Keratinocyte (primary cell): ENCODE results near the gene TMEM52. TPM values are rescaled to one million over a fixed set of nuclear protein-coding genes. Genes with fewer than 3 reads are reported as not detected.

ENCODE experiments used
- DNase-seq: peaks from one replicate; pipeline ENCODE4 v3.0.0-alpha.2; 2011; ENCODE audit warnings: low read depth, missing footprints, low spot score
- FAIRE-seq: peaks from 2 replicates; lab custom pipeline; 2011; peaks lifted over from hg19 to GRCh38; lab: Jason Lieb, UNC
- H2AFZ ChIP-seq: 2 replicates; pipeline ENCODE4 v1.6.0; 2012; ENCODE audit warnings: low read length, control low read depth, inconsistent platforms; ENCODE audit not compliant: control insufficient read depth
- H3K27ac ChIP-seq: 2 replicates; pipeline ENCODE4 v1.5.1; 2011; ENCODE audit warnings: low read length; ENCODE audit not compliant: control insufficient read depth, insufficient read depth
- H3K27me3 ChIP-seq: 3 replicates; pipeline ENCODE4 v1.6.0; 2011; ENCODE audit warnings: low read length; ENCODE audit not compliant: control insufficient read depth, insufficient read depth; ENCODE audit errors: extremely low read depth
- H3K36me3 ChIP-seq, 2 experiments: 2 replicates in 1 of 2; 3 replicates in 1 of 2; pipeline ENCODE4 v1.5.1; 2011; ENCODE audit warnings: low read length in 2 of 2, mild to moderate bottlenecking in 1 of 2; ENCODE audit not compliant: control insufficient read depth in 2 of 2, insufficient read depth in 2 of 2; ENCODE audit errors: extremely low read depth in 1 of 2
- H3K4me1 ChIP-seq: 3 replicates; pipeline ENCODE4 v1.5.1; 2011; ENCODE audit warnings: low read length; ENCODE audit not compliant: control insufficient read depth, insufficient read depth; ENCODE audit errors: extremely low read depth
- H3K4me2 ChIP-seq: 3 replicates; pipeline ENCODE4 v1.6.0; 2011; ENCODE audit warnings: low read depth, low read length; ENCODE audit not compliant: control insufficient read depth, insufficient read depth; ENCODE audit errors: extremely low read depth
- H3K4me3 ChIP-seq, 3 experiments: fragments of 200-600 bp in 1 of 3; sonication (generic) in 1 of 3; 2 replicates in 2 of 3; 3 replicates in 1 of 3; pipeline ENCODE4 v1.5.1; 2011 to 2016; ENCODE audit warnings: low read length in 3 of 3, mild to moderate bottlenecking in 3 of 3, control low read depth in 2 of 3, inconsistent platforms in 1 of 3, low read depth in 1 of 3, mixed read lengths in 1 of 3, mixed run types in 1 of 3, moderate library complexity in 1 of 3; ENCODE audit not compliant: control insufficient read depth in 2 of 3, insufficient read depth in 2 of 3; ENCODE audit errors: extremely low read depth in 1 of 3
- H3K79me2 ChIP-seq: 2 replicates; pipeline ENCODE4 v1.6.0; 2012; ENCODE audit warnings: low read length; ENCODE audit not compliant: control insufficient read depth, insufficient read depth
- H3K9ac ChIP-seq: 3 replicates; pipeline ENCODE4 v1.6.0; 2011; ENCODE audit warnings: low read length; ENCODE audit not compliant: control insufficient read depth, insufficient read depth; ENCODE audit errors: extremely low read depth
- H3K9me1 ChIP-seq: 3 replicates; pipeline ENCODE4 v1.6.0; 2011; ENCODE audit warnings: low read length; ENCODE audit not compliant: control insufficient read depth, insufficient read depth; ENCODE audit errors: extremely low read depth
- H3K9me3 ChIP-seq: 2 replicates; pipeline ENCODE4 v1.5.1; 2012; ENCODE audit warnings: low read depth, low read length; ENCODE audit not compliant: control insufficient read depth
- H4K20me1 ChIP-seq: 3 replicates; pipeline ENCODE4 v1.6.0; 2011; ENCODE audit warnings: low read length; ENCODE audit not compliant: control insufficient read depth, insufficient read depth; ENCODE audit errors: extremely low read depth
- CTCF ChIP-seq, 3 experiments: IDR thresholded peaks in 1 of 3; conservative IDR thresholded peaks in 1 of 3; optimal IDR thresholded peaks in 1 of 3; 2 replicates in 2 of 3; 3 replicates in 1 of 3; pipeline versions ENCODE3 to v1.5.1; 2011; ENCODE audit warnings: low read length in 3 of 3, mild to moderate bottlenecking in 3 of 3, moderate library complexity in 2 of 3, control low read depth in 1 of 3, inconsistent platforms in 1 of 3; ENCODE audit not compliant: insufficient read depth in 2 of 3; ENCODE audit errors: extremely low read depth in 1 of 3
- EZH2 ChIP-seq: IDR thresholded peaks from one replicate; pipeline ENCODE4 v1.6.1; 2012; ENCODE audit warnings: inconsistent platforms, mild to moderate bottlenecking, low read length, moderate library complexity
- dilution Hi-C: fragments of 300-500 bp; cut with MboI; formaldehyde crosslinking; loops from one replicate; pipeline ENCODE4 v1.7.0; 2020; ENCODE audit warnings: low sequenced_read_pairs; ENCODE audit not compliant: extremely low pct_ligation_motif_present
- polyA plus RNA-seq, 5 experiments: library from polyadenylated mRNA; depleted of rRNA in 3 of 5; stranded (reverse) in 3 of 5; stranded (forward) in 1 of 5; unstranded in 1 of 5; fragments of >200 nt; gene quantifications; 1 replicate in 1 of 5; 2 replicates in 3 of 5; 3 replicates in 1 of 5; pipeline versions ENCODE4 v1.2.1 to v1.2.3, GENCODE V29; 2011 to 2012; ENCODE audit warnings: missing spikeins in 2 of 5, low read depth in 1 of 5, low replicate concordance in 1 of 5

The TMEM52 gene
- polyA plus RNA-seq, 1 donor (not counting 4 experiments of a cell fraction or from before 2014, with no cell fraction given) = 0.10 TPM

GRCh38 chr1:1873186-1873585 is 45.9 kb downstream of the TMEM52 start:
- Histone ChIP-seq H3K27ac (no peak overlapping the region), H3K4me3 (no peak overlapping the region), H3K79me2 (peaks cover 99% of the 10 kb centered on the region), H3K36me3 (peaks cover 25 to 33% of the 10 kb centered on the region in 2 experiments), H3K4me2 (no peak overlapping the region), H3K4me1 (no peaks in the 10 kb centered on the region), H3K9me1 (peaks cover 3% of the 10 kb centered on the region), H3K27me3 (no peaks in the 10 kb centered on the region), H2AFZ (no peak overlapping the region), H3K9ac (no peak overlapping the region), H4K20me1 (peaks cover 74% of the 10 kb centered on the region), H3K9me3 (no peaks in the 10 kb centered on the region)
- DNase-seq (no peak), FAIRE-seq (no peak)
- TF ChIP-seq CTCF (optimal IDR thresholded peaks at IDR 0.05 in 1 of 3, IDR thresholded peaks at IDR 0.05 in 1 of 3, conservative IDR thresholded peaks at IDR 0.05 in 1 of 3; ENCODE audit: extremely low read depth in 1 of 3, insufficient read depth in 2 of 3, low read length in 3 of 3) = no peak
- TF ChIP-seq EZH2 = no peak
- dilution Hi-C loops = no loop called here

- Histone ChIP-seq H3K4me2 (no peak overlapping the region), H3K4me3 (no peak overlapping the region), H2AFZ (no peak overlapping the region), H3K9me3 (no peaks in the 10 kb centered on the region), H3K9me1 (peaks cover 3% of the 10 kb centered on the region), H3K36me3 (peaks cover 25 to 33% of the 10 kb centered on the region in 2 experiments), H3K9ac (no peak overlapping the region), H4K20me1 (peaks cover 70% of the 10 kb centered on the region), H3K27me3 (no peaks in the 10 kb centered on the region), H3K4me1 (no peaks in the 10 kb centered on the region), H3K27ac (no peak overlapping the region), H3K79me2 (peaks cover 99% of the 10 kb centered on the region)
- FAIRE-seq (no peak), DNase-seq (no peak)
- TF ChIP-seq EZH2 (no peak), CTCF (optimal IDR thresholded peaks at IDR 0.05 in 1 of 3, IDR thresholded peaks at IDR 0.05 in 1 of 3, conservative IDR thresholded peaks at IDR 0.05 in 1 of 3; ENCODE audit: extremely low read depth in 1 of 3, insufficient read depth in 2 of 3, low read length in 3 of 3) (no peak)
- dilution Hi-C loops = no loop called here
These were observed 46.6 kb downstream of the TMEM52 start for GRCh38 chr1:1872329-1872994.
